ENCODE measurements around the gene DHX40.
"Not testable (repeated sequence)": the region's sequence is repeated elsewhere in the genome, so short reads cannot be mapped to it uniquely, and the experiment has no call there.

The DHX40 gene

GRCh38 chr17:59547131-59547915 lies 18.1 kb upstream of the DHX40 start:
- Histone ChIP-seq H3K27me3 (ENCODE audit: low read length) (no peaks in the 10 kb centered on the region), H3F3A (ENCODE audit: insufficient read depth) (no peaks in the 10 kb centered on the region), H3K9me3 (ENCODE audit: insufficient read depth, low read length) (no peaks in the 10 kb centered on the region), H3K79me2 (ENCODE audit: insufficient read depth, low read length) (no peaks in the 10 kb centered on the region), H3K4me2 (ENCODE audit: low read depth, low read length, poor library complexity, severe bottlenecking) (no peak overlapping the region), H4K20me1 (ENCODE audit: low read depth, low read length) (no peaks in the 10 kb centered on the region), H3K36me3 (ENCODE audit: low read length) (no peaks in the 10 kb centered on the region), H3K27ac (ENCODE audit: low read depth, low read length) (no peak overlapping the region), H3K9me2 (replicated peaks; ENCODE audit: insufficient read depth, low read length) (no peaks in the 10 kb centered on the region), H2AFZ (ENCODE audit: low read depth, low read length, severe bottlenecking) (no peak overlapping the region), H3K9ac (ENCODE audit: low read length) (no peak overlapping the region), H3K4me3 (ENCODE audit: insufficient read depth, low read length, poor library complexity, severe bottlenecking) (no peak overlapping the region)
- no peak for TF ChIP-seq EZH2phosphoT487 (conservative IDR thresholded peaks at IDR 0.05; ENCODE audit: low read length)
- TF ChIP-seq CTCF (IDR thresholded peaks at IDR 0.05; ENCODE audit: insufficient read depth, low read length, poor library complexity, severe bottlenecking): no peak

- not testable (repeated sequence) for H3K4me2 ChIP-seq (ENCODE audit: low read depth, low read length, poor library complexity, severe bottlenecking); H3F3A ChIP-seq (ENCODE audit: insufficient read depth); H3K27ac ChIP-seq (ENCODE audit: low read depth, low read length); H3K27me3 ChIP-seq (ENCODE audit: low read length); H3K9me2 ChIP-seq (replicated peaks; ENCODE audit: insufficient read depth, low read length); H2AFZ ChIP-seq (ENCODE audit: low read depth, low read length, severe bottlenecking); H3K4me3 ChIP-seq (ENCODE audit: insufficient read depth, low read length, poor library complexity, severe bottlenecking); H3K9ac ChIP-seq (ENCODE audit: low read length); H3K36me3 ChIP-seq (ENCODE audit: low read length); H4K20me1 ChIP-seq (ENCODE audit: low read depth, low read length); H3K79me2 ChIP-seq (ENCODE audit: insufficient read depth, low read length); H3K9me3 ChIP-seq (ENCODE audit: insufficient read depth, low read length)
Observed at GRCh38 chr17:59548985-59549384, 16.4 kb upstream of the DHX40 start.

GRCh38 chr17:59550703-59551102 lies 14.7 kb upstream of the DHX40 start:
- Histone ChIP-seq H3K27ac (ENCODE audit: low read depth, low read length) (no peak overlapping the region), H3K27me3 (ENCODE audit: low read length) (no peaks in the 10 kb centered on the region), H3K9me3 (ENCODE audit: insufficient read depth, low read length) (no peaks in the 10 kb centered on the region), H3K36me3 (ENCODE audit: low read length) (no peaks in the 10 kb centered on the region), H4K20me1 (ENCODE audit: low read depth, low read length) (no peaks in the 10 kb centered on the region), H2AFZ (ENCODE audit: low read depth, low read length, severe bottlenecking) (no peak overlapping the region), H3K79me2 (ENCODE audit: insufficient read depth, low read length) (no peaks in the 10 kb centered on the region), H3K4me3 (ENCODE audit: insufficient read depth, low read length, poor library complexity, severe bottlenecking) (no peak overlapping the region), H3K9me2 (replicated peaks; ENCODE audit: insufficient read depth, low read length) (no peaks in the 10 kb centered on the region), H3F3A (ENCODE audit: insufficient read depth) (no peaks in the 10 kb centered on the region), H3K4me2 (ENCODE audit: low read depth, low read length, poor library complexity, severe bottlenecking) (no peak overlapping the region), H3K9ac (ENCODE audit: low read length) (no peak overlapping the region)
- no peak for TF ChIP-seq EZH2phosphoT487 (conservative IDR thresholded peaks at IDR 0.05; ENCODE audit: low read length)
- TF ChIP-seq CTCF (IDR thresholded peaks at IDR 0.05; ENCODE audit: insufficient read depth, low read length, poor library complexity, severe bottlenecking): no peak

GRCh38 chr17:59558039-59558438 lies 7.4 kb upstream of the DHX40 start:
- H3K9ac ChIP-seq (ENCODE audit: low read length): no peak overlapping the region
- no peaks in the 10 kb centered on the region for H3K27me3 ChIP-seq (ENCODE audit: low read length)
- H3K36me3 ChIP-seq (ENCODE audit: low read length): no peaks in the 10 kb centered on the region
- no peaks in the 10 kb centered on the region for H3K9me2 ChIP-seq (replicated peaks; ENCODE audit: insufficient read depth, low read length)
- no peak for TF ChIP-seq EZH2phosphoT487 (conservative IDR thresholded peaks at IDR 0.05; ENCODE audit: low read length)
- TF ChIP-seq CTCF (IDR thresholded peaks at IDR 0.05; ENCODE audit: insufficient read depth, low read length, poor library complexity, severe bottlenecking): no peak
- H2AFZ ChIP-seq (ENCODE audit: low read depth, low read length, severe bottlenecking): no peak overlapping the region
- no peaks in the 10 kb centered on the region for H4K20me1 ChIP-seq (ENCODE audit: low read depth, low read length)
- no peaks in the 10 kb centered on the region for H3F3A ChIP-seq (ENCODE audit: insufficient read depth)
- H3K79me2 ChIP-seq (ENCODE audit: insufficient read depth, low read length): no peaks in the 10 kb centered on the region
- H3K9me3 ChIP-seq (ENCODE audit: insufficient read depth, low read length): no peaks in the 10 kb centered on the region
- H3K27ac ChIP-seq (ENCODE audit: low read depth, low read length): no peak overlapping the region
- H3K4me3 ChIP-seq (ENCODE audit: insufficient read depth, low read length, poor library complexity, severe bottlenecking): no peak overlapping the region
- no peak overlapping the region for H3K4me2 ChIP-seq (ENCODE audit: low read depth, low read length, poor library complexity, severe bottlenecking)

Measured in SU-DHL-6 (cell line).